ENCODE measurements around the gene ANGEL1.

ANGEL1 gene

DNA sequence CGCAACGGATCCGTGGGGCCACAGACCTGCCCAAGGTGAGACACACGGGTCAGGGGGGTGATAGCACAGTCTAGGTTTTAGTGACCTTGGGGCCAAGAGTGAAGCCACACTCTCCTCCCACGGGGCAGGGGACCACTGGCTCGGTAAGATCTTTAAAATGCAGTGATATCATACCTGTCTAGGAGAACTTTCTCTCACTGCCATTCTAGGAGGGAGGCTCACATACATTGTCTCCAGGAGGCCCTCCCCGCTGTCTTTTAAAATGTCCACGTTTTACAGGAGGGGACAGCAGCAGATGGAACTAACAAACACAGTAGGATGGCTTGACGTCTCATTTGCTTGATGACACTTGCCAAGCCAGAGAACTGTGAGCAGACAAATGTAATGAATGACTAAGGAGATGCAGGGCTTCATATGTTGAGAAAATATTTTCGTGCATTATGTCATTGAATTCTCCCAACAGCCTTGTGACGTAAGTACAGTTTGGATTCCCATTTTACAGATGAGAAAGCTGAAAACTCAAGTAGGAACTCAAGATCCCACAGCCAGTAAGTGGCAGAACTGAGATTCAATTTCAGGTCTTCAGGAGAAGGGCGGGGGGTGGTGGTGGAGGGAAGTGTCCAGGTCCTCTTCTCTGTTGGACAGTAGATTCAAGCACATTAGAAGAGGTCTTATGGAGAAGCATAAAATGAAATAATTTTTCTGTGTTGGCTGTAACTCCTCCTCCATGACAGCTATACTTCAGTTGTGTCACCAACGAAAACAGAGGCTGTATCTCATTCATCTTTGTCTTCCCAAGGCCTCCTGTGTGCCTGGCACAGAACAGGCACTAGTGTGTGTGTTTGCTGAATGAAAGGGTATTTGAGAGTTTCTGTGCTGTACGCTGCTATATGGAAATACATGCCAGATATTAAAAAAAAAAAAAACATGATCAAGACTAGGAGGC, 49.3 kb downstream of the ANGEL1 start:
- no peak for DNase-seq

DNA sequence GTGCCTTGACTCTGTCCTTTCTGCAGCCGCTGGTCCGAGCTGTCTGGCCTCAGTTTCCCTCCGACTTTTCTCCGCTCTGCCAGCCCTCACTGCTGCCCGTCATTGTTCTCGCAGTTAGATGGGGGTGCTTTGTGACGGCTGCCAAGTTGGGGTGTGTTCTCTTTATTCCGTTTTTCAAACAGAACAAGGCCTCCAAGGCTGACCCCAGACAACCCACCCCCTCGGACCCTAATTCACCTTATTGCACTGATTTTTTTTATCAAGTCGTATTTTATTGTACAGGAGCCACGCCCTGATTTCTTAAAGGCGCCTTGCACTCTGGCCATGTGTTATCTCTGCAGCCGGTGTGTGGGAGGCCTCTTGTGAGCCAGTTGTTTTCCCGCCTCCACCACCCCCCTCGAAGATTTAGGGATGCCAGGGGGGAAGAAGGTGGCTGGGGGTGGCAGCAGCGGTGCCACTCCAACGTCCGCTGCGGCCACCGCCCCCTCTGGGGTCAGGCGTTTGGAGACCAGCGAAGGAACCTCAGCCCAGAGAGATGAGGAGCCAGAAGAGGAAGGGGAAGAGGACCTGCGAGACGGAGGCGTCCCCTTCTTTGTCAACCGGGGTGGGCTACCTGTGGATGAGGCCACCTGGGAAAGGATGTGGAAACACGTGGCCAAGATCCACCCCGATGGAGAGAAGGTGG, 50.1 kb downstream of the ANGEL1 start:
- no peak for DNase-seq

DNA sequence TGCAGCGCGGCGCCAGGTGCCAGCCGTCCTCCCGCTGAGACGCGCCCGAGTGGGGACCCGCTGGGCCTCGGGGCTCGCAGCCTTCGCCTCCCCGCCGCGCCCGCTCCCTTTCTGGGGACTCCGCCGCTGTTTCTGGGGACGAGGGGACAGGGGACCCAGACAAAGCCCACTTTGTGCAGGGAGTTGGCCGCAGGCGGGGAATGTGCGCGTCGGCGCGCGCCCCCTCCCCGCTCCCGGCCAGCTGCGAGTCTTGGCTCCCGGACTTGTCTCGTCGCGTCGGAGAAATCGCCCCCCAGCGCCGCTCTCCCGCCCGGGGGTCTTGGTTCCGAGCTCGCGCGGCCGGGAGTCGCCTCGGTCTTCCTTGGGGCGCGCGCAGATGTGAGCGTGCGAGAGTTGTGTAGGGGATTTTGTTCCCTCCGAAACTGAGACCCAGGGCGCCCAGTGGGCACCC, 50.7 kb downstream of the ANGEL1 start:
- DNase-seq, result no peak

DNA sequence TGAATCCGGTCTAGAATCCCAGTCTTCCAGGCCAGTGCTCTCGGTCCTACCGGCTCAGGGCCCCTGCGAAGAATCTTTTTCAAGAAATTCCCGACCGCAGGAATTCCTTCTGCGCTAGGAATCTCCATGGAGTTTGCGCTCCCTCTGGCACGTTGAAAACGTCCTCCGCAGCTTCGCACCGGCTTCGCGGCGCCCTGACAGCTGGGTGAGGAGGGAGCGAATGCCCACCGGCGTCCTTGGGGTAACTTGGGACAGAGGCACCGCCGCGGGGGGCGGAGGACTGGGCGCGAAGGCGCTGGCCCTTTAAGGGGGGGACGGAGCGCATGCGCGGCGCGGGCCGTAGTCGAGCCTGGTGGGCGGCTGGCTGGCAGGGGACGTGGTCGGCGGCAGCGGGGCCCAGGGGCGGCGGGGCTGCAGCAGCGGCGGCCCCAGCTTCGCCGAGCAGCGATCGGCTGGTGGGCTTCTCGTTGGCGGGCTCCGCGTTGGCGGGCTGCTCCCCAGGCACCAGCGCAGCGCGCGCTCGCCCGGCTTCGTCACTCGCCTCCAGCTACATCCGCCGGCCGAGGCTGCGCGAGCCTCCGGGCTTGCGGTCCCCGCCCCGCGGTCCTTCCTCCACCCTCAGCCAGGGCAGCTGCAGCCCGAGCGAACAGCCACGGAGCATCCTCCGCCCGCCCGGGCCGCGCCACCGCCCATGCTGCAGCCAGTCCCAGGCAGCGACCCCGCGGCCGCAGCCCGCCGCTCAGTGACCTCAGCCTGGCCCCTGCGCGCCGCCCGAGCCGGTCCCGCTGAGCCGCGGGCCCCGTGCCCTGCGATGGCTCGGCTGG, 51.3 kb downstream of the ANGEL1 start, which contains the start of gene VASH1:
TSS of gene VASH1 (plus strand) at position 333 of the 824 bp plus-strand sequence. CDS start 1,354 bp downstream, outside the sequence.
- no peak for DNase-seq

DNA sequence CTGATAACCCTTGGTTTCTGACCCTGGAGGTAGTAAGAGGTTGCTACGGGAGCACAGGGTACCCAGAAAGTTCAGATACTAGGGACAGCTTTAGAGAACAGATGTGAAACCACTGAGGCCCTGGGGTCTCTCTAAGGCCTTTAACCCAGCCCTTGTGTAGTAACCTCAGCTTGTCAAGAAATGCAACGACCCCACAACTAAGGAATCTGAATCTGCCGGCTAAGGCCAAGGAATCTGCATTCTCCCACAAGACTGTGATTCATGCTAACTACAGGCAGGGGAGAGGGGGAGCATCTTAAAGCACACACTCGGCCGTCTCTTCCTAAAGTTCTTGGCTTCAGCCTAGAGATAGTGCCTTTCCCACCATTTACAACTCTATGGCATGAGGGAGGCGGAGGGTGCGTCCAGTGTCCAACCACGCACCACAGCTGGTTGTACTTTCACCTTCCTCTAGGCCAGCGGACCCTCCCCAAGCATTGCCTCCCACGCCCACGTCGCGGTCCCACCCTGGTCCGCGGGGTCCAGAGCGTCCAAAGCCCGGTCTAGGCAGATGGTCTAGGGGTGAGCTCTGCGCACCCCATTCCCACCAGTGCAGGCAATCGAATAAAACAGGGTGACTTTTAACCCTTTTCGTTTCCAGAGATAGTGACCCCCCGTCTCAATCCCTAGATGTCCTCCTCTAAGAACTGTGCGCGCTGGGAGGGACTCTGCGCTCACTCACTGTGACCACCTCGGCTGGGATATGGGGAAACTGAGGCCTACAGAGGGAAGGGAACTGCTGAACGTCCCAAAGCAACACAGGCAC, 52.1 kb downstream of the ANGEL1 start:
- no peak for DNase-seq

DNA sequence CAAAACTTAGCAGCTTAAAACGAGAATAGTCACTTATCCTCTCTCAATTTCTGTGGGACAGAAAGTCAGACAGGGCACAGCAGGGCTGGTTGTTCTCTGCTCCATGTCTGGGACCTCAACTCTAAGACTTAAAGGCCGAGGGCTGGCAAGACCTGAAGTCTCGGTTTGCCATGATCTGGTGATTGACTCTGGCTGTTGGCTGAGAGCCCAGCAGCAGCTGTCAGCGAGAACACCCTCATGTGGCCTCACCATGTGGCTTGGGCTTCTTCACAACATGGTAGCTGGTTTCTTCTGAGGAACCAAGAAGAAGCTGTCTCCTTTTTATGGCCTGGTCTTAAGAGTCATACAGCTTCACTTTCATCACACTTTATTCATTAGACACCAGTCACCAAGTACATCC, 53.1 kb downstream of the ANGEL1 start:
- no peak for DNase-seq

DNA sequence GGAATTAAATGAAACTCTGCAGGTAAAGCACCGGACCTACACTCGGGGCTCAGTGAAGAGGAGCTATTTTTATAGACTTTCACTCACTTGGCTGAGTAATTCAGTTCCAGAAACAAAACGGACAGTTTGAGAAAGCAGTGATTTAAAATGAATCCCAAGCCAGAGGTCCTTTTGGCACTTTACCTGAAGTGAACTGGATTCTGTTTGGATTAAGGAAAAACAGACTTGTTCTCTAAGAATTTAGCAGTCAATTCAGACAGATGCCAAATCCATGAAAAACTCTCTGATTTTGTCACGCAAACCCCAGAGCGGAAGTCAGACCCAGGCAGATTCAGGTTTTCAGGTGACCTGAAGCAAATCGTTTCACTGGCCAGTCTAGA, 56.3 kb downstream of the ANGEL1 start:
- DNase-seq, result no peak

DNA sequence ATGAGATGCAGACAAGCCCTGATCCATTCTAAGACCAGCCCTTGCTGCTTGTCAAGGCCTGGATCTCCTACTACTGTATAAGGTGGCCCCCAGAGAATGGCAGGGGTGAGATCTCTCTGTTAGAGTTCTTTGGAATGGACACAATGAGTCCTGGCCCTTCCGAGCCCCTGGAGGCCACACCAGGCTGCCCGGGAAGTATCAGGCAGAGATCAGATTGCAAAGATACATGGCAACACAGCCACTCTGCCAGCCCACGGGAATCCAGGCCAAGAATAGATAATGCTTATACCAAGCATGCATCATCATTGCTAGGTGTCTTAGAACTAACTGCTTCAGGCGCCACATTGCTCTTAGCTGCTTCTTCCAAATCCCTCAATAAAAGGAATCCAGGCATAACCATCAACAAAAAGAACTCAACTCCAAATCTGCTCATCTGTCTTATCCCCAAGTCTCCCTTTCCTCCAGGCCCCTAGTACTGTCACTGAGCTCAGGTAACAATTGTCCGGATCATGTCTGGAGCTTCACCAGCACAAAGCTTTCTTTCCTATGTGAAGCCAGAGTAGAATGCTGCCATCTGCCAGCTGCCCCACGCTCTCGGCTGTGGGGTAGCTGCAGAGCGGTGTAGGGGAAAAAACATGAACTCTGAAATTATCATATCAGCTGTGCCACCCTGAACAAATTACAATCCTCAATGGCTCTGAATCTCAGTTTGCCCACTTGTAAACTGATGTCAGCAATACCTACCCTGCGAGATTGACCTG, 56.9 kb downstream of the ANGEL1 start:
- DNase-seq, result no peak

DNA sequence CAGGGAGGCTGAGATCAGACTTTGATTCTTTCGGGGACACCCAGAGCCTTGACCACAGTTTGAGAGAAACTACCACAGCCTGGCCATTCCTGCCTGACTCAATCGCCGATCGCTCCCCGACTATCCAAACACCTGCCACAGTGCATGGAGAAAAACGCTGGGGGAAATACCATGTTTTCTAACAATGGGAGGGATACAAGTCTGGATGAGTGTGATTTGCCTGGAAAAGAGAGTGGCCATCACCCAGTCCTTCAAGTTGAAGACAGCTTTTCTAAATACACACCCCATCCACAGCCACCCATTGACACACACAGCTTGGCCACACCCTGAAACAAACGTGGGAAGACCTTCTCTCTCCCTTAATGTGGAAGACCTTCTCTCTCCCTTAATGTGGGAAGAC, 58.1 kb downstream of the ANGEL1 start:
- no peak for DNase-seq

DNA sequence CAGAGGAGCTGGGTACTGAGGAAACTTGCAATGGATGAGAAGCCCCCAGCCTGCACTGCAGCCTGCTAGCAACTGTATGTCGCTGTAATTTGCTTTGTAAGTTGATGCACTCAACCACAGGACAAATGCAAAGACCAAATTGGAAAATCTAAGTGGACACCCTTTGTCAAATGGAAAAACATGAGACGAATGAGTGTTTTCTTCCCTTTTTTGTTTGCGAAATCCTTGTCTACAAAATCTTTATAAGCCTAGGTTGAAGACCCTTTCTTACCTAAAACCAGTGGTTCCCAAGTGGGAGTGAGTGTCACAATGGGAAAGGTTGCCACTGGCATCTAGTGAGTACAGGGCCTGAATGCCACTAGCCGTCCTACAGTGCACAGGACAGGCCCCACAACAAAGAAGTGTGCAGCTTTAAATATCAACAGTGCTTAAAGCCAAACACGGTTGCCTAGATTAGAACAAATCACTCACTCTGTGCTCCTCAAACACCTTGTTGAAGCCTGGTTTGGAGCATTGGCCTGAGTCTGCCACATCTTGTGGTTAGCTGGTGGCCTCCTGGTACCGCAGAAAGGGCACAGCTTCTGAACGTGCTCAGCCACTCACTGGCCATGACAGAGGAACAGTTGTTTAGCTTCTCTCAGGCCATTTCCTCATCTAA, 59.0 kb downstream of the ANGEL1 start:
- no peak for DNase-seq

DNA sequence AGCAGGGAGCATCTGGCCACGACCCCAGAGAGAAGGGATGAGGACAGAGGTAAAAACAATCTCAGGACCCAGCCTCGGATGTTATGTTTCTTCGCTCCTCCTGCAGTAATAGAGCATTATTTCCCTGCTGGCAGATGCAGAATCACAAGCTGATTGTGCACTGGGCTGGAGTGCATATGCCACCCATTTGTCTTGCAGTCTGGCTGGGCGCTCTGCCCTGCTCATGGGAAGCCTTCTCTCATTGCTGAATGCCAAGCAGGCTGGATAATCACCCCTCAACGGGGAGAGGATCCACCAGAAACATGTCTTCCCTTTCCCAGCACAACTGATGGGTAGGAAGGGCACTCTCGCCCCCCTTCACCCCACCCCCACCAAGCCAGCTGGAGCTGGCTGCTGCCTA, 59.9 kb downstream of the ANGEL1 start:
- no peak for DNase-seq

DNA sequence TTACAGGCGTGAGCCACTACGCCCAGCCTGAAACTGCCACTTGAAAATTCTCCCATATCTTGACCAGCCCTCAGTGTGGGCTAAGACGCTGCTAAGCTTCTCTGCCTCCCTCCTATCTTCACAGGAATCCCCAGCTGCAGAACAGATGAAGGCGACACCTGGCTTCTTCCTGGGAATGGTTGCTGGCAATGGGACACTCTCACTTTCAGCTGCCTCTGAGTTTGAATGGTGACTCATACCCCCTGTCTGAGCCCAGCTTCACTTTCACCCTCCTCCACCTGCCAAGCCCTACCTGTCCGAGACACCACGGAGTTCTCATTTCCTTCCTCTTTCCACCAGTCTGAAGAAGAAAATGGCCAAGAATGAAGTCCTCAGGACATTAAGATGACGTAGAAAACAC, 69.7 kb downstream of the ANGEL1 start:
- DNase-seq, result no peak

DNA sequence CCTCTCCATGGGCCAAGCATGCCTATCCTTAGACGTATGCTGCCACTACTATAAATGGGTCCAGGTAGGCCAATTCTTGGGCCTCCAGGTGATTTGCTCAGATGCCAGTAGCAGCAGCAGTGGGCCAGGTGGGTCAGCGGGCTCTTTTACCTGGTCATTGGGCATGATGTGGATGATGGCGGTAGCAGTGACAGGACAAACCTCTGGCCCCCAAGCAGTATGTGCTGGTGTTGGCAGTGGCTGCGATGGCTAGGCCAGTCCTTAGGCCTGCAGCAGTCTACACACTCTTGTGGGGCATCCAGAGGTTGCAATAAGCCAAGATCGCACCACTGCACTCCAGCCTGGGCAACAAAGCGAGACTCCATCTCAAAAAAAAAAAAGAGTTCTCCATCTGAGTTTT, 70.5 kb downstream of the ANGEL1 start:
- DNase-seq, result no peak

DNA sequence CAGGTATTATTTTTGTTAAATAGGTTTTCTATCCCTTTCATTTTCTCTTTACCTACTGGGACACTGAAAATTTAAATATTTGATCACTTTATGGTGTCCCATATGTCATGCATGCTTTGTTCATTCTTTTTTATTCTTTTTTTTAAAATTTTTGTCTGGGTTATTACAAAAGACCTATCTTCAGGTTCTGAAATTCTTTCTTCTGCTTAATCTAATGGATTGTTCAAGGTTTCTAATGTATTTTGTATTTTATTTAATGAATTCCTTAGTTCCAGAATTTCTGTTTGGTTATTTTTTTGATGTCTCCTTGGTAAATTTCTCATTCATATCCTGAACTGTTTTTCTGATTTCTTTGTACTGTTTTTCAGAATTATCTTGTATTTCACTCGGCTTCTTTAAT, 71.6 kb downstream of the ANGEL1 start:
- no peak for DNase-seq
